Activated CD4-positive, CD25-positive, alpha-beta regulatory T cell treated with anti-CD3 and anti-CD28 coated beads, Interleukin-2, amount 50 U/mL, for 24 hours (primary cell): ENCODE data around the gene TAMM41.
"Not testable (repeated sequence)": the region's sequence is repeated elsewhere in the genome, so short reads cannot be mapped to it uniquely, and the experiment has no call there.

Source experiments
- ATAC-seq, 2 donors: fragments of 150-1000 bp; cut with Tn5 transposase; one replicate each; pipeline ENCODE4 v1.10.0; 2021; ENCODE audit warnings: mild to moderate bottlenecking in 1 of 2, moderate library complexity in 1 of 2

The TAMM41 gene

DNA sequence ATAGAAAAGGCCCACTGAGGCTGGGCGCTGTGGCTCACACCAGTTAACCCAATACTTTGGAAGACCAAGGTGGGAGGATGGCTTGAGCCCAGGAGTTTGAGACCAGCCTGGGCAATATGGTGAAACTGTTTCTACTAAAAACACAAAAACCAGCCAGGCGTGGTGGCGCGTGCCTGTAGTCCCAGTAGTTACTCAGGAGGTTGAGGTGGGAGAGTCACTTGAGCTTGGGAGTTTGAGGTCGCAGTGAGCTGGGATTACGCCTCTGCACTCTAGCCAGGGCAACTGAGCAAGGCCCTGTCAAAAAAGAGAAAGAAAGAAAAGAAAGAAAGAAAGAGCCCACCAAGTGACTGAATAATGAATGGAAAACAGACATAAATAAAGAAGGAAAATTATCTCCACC is 32.0 kb downstream of the TAMM41 start:
- ATAC-seq: no peak

DNA sequence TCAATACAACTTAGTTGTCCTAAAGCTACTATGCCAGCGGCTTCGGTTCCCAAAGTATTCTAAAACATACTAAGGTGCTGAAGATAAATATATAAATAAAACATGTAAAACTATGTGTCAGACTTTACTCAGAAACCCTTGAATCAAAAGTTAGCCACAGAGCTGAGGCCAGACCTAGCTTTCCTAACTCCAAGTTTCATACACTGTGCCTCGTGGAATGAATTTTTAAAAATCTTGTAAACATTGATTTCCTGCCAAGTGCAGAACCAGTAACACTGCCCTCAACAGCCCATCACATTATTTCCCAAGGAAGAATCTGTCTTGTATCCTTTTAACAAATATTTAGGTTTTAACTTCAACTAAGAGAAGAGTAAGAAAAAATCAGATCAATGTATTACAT is 36.4 kb downstream of the TAMM41 start:
- ATAC-seq: no peak

DNA sequence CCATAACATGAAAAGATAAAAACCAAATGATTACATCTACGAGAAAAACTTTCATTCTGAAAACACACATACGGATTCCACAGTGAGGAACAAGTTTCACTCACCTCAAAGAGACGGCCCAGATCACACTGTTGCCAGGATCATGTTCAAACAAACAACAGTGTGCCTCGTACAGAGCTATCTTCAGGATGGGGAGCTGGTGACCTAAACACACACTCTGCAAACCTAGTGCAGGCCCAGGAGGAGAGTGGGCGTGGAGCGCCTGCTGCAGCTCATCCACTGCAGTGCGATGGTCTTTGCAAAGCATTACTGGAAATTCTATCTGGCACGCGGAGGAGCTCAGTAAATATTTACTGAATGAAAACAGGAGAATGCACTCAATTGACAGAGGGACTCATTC is 38.5 kb downstream of the TAMM41 start:
- no peak for ATAC-seq

DNA sequence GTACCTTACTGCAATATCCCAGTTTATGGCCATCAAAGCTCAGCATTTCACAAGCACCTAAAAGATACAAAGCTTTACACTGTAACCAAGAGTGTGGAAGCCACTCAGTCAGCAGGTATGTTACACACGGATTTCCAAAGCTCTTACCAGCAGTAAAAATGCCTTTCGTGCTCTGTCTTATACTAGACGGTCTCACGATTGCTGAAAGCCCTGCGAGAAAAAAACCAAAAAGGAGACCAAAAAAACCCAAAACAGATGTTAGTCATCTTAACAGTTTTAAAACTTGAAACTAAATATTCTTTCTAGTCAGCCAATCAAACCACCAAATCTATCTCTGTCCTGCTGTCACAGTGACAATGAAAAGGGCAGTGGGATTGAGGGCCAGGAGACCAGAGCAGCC is 39.0 kb downstream of the TAMM41 start:
- ATAC-seq: no peak

DNA sequence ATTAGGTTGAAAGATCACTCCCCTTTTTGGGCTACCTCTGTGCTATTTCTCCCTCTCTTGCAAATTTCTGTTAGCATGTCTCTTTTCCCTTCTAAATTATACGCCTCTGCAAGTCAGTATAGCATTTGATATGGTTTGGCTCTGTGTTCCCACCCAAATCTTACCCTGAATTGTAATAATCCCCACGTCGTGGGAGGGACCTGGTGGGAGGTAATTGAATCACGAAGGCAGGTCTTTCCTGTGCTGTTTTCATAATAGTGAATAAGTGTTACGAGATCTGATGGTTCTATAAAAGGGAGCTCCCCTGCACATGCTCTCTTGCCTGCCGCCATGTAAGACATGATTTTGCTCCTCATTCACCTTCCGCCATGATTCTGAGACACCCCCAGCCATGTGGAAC is 41.0 kb downstream of the TAMM41 start:
- no peak for ATAC-seq

DNA sequence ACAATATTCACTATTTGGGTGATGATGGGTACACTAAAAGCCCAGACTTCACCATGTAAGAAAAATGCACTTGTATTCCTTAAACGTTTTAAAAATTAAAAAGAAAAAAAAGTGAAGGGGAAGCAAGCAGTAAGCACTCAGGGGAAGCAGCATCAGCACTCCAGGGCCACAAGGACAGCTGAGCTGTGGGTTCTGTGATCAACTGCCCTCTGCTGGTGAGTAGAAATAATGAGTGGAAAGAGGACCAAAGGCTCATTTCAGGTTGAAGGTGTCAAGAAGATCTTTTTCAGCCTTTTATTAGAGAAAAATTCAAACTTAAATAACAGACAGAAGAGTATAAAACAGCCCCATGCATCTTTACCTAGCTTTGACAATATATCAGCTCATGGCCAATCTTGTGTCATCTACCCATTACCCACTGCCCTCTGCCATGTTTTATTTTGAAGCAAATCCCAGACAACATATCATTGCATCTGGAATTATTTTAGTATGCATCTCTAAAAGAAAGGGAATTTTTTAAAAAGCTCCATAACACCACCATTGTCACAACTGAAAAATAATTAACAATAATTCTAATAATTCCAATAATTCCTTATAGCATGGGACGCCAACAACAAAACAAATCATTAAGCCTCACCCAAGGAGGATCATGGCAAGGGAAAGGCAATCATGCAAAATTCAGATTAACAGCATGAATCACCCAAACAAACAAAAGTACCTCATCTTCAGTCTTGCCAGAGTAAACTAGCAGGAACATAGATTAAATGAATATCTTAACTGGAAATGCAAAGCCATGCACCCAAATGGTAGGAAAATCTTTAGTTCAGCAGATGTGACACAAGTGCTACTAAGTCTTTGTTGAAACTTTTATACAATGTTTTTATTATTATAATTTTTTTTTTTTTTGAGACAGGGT is 42.5 kb downstream of the TAMM41 start:
- peak; percentile 51 to 53 for ATAC-seq

DNA sequence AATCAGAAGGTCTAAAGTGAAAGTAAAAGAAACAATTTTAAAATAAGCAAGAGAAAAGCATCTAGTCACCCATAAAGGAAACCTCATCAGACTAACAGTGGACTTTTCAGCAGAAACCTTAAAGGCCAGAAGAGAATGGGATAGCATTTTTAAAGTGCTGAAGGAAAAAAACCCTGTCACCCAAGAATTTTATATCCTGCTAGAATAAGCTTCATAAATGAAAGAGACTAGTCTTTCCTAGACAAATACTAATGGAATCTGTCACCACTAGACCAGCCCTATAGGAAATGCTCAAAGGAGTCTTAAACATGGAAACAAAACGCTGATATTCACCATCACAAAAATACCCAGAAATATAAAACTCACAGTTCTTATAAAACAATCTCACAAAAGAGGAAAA is 46.9 kb downstream of the TAMM41 start:
- no peak for ATAC-seq

DNA sequence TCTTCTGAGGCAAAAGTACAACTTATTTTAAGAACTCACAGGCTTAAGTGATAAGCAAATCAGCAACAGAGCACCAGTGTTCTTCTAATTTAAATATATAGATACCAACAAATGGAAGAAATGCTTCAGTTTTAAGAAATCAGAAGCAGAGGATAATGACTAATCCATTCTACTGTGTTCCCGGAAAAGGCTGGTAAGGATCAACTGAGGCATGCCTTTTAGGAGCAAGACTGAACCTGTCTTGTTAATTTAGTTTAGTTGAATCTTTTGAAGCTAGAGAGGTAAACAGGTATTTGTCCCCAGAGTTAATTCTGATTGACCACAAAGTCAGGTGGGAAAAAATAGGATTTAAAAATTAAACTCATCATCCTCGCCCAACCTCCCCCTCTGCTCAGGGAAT is 51.8 kb downstream of the TAMM41 start:
- ATAC-seq: no peak

DNA sequence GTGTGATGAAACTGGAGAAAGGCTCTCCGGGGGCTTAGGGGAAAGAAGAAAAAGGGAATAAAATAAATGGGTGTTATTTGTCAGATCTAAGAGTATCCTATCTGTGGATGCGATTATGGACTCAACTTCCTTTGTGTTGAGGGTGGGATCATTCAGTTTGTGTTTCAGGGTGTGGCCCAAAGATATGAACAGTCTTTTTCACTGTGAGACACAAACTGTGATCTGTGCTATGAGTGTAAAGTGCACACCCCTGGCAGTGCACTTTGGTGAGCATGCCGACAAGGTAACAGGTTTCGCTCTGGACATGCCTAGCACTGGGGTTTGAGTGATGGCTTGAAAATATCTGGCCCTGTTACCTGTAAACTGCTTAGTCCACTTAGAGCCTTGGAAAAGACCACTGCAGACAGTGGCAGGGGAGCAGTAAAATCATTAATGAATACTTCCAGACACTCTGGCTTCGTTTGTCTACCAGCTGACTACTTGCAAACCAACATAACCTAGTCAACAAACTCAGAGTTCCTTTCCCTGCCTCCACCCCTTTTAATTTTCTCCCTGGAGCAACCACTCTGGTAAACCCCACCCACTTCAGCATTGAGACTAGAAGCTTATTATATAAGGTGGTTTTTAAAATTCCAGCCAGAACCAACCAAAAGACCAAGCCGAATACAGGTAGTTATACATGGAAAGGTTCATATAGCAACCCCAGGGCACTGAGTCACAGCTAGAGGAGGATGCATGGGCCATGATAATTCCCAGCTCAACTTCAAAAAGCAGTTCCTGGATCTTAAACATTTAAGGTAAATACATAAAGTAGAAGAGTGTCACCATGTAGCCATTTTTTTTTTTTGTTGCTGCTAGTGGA is 55.1 kb downstream of the TAMM41 start:
- no peak for ATAC-seq

DNA sequence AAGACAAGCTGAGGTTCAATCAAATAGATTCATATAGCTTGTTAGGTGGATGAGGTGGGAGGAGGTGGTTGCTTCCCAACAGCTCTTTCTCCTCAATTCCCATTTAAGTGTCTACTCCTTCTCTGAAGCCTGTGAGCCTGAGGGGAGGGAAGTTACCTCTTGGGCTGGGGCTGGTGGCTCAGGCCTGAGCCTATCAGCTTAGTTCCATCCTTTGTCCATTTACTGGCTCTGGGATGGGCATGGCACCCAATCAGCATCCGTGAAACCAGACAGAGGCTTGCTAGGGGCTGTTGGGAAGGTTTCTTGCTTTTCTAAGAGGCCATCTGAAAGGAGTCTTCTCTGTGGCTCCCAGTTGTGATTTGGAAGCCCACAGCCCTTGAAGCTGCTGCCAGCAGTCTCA is 57.3 kb downstream of the TAMM41 start:
- ATAC-seq: no peak

DNA sequence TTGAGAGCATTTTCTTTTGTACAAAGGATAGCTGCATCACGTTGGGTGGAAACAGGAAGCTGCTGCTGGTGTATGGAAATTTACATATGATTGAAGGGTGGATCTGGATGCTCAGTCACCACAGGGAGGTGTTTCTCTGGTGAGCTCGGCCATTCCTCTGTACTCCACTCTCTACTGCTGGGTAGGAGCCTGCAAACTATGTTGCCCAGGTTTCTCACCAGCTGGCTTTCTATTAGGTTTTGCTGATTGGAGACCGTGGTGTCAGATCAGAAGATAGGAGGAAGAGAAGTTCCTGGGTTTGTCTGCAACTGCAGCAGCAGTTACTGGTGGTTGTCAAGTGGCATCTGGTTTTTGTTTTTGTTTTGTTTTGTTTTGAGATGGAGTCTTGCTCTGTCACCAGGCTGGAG is 61.7 kb downstream of the TAMM41 start:
- peak; percentile 48 to 64 for ATAC-seq

DNA sequence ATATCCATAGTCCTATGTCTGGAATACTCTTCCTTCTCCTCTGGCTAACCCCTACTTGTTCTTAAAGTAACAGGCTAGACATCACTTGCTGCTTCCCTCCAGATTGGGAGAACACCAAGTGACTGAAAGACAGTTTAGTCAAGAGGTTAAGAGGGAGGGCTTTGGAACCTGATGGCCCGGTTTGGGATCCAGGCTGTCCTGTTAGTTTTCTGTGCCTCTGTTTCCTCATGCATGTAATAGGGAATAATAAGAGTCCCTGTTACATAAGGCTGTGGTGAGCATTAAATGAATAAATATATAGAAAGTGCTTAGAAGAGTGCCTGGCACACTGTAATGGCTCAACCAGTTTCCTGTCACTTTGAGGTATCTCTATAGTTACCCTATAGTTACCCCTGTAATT is 66.3 kb downstream of the TAMM41 start:
- ATAC-seq: no peak

DNA sequence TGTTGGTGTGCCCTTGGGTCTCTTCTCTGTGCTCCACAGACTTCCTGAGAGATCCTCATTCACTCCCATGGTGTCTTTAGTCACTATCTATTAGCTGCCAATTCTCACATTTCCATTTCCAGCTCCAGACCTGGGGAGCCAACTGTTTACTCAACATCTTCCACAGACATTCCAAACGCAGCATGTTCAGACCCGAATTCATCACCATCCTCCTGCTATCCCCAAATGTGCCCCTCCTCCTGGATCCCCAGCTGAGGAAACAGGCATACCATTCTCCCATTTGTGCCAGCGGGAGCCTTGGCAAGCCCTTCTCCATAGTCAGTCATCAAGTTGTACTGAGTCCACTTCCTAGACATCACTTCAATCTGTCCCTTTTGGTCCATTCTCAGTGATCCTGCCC is 67.1 kb downstream of the TAMM41 start:
- no peak for ATAC-seq

DNA sequence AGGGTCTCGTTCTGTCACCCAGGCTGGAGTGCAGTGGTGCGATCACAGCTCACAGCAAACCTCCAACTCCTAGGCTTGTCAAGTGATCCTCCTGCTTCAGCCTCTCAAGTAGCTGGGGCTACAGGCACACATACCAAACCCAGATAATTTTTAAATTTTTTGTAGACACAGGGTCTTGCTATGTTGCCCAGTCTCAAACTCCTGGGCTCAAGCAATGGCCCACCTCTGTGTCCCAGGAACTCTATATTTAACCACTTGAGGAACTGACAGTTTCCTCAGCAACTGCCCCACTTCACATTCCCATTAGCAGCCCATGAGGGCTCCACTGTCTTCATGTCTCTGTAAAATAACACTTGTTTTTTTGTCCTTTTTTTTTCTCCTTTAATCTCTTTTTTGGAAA is 68.4 kb downstream of the TAMM41 start:
- ATAC-seq: no peak

DNA sequence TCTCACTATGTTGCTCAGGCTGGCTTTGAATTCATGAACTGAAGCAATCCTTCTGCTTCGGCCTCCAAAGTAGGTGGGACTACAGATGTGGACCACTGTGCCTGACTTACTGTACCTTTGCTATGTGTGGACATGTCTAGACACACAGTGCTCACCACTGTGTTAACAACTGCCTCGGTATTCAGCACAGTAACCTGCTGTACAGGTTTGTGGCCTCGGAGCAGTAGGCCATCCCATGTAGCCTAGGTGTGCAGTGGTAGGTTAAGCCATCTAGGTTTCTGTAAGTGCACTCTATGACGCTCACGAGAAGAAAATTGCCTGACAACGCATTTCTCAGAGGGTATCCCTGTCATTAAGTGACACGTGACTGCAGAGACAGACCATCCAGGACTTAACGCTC is 70.3 kb downstream of the TAMM41 start:
- ATAC-seq: no peak

DNA sequence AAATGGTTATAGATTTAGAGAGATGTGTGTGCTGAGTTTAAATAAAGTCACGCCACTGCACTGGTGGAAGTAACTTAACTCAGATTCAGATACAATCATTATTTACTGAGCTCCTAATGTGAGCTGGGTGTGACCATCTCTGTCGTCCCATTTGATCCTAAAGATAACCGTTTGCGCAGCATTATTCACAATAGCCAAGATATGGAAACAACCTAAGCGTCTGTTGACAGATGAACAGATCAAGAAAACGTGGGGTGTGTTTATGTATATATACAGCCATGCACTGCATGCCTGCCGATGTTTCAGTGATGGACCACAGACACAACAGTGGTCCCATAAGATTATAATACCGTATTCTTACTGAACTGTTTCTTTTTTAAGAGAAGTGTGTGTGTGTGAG is 71.2 kb downstream of the TAMM41 start:
- ATAC-seq: no peak

DNA sequence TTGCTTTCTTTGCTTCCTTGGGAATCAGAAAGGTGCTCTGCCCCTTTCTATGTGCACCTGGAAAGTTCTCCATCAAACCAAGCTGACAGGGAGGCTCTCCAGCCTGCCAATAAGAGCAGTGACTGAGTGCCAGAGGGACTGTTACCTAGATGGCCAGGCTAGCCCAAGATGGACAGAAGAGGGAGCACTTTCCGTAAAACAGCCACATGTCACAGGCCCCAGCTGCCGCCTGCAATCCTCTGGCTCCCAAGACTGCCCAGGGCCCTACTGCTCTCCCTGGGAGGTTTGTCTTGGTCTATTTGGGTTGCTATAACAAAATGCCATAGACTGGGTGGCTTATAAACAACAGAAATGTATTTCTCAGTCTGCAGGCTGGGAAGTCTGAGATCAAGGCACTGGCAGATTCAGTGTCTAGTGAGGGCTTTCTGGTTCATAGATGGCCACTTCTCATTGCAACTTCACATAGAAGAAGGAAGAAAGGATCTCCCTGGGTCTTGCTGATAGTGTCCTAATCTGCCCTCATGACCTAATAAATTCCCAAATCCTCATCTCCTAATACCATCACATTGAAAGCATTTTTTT is 72.3 kb downstream of the TAMM41 start:
- no peak for ATAC-seq

DNA sequence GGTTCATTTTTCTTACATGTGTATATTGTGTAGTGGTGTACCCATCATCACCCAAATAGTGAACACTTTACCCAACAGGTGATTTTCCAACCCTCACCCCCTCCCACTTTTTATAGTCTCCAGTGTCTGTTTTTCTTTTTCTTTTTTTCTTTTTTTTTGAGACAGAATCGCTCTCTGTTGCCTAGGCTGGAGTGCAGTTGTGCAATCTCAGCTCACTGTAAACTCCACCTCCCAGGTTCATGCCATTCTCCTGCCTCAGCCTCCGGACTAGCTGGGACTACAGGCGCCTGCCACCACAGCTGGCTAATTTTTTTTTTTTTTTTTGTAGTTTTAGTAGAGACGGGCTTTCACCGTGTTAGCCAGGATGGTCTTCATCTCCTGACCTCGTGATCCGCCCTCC is 74.8 kb downstream of the TAMM41 start:
- not testable (repeated sequence) for ATAC-seq

DNA sequence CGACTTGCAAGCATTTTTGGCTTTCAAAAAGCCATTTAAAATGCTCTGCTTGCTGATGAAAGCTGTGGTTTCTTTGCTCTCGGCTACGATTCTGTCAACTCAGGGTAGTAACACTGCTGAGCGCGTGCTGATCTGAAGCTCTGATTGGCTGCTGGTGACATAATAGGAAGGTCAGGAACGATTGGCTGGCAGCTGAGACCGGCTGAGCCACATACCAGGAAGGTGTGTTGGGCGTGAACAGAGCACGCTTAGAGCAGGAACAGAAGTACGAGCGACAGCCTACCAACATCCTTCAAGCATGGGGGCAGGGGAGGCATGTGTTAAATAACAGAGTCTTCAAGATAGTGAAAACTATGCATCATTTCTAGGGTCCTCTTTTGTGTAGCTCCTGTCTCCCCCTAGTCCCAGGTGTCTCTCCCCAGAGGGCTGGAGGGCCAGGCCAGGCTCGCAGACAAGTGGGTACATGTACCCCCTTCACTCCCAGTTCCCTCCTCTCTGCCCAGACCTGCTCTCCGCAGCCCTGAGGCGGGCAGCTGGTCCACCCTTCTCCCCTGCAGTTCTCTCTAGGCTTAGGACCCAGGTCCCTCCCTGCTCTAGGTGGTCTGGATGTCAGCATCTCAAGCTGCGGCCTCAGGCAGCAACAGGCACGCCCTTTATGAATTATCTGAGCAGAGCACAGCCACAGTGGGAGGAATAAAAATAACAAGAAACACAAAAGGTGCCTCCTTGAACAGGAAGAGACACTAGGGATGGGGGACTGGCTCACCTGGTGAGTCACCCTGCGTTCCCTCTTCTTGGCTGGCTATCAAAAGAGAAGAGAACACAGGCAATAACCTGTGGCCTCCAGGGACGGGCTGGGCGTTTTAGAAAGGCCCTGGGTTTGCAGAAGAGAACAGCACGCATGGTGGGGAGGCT is 76.0 kb downstream of the TAMM41 start:
- ATAC-seq: peak; percentile 100

DNA sequence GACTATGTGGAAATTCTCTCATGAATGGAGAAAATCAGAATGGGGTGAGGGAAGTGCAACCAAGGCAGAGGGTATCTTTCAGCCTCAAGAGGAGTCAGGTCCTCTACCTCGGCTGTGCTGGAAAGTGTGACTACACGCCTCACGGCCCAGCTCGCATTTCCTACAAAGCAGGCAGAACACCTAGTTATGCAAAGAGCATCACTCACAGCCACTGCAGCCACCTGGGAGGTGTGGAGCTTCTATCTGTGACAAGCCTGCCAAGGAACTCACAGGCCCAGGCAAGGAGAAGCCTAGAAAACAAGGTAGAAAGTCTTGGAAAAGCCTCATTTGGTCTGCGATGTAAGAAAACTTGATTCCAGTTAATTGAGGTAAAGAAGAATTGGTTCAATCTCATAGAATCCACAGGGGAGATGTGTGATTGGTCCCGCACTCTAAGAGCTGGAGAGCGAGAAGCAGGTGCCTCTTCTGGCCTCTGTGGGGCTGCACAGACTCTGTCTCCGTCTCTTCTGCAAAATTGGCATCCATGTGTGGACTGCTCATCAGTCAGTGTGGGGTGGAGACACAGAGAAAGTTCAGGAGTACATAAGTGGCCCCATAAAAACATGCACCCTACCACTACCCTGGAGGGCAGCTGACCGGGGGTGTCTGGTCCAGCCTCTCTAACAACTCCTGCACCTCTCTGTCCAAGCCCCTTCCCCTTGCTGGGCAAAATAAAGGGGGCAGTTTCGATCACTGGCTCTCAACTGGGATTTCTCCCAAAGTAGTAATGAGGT is 76.8 kb downstream of the TAMM41 start:
- peak in 1 of 2 donors; percentile 2 for ATAC-seq

DNA sequence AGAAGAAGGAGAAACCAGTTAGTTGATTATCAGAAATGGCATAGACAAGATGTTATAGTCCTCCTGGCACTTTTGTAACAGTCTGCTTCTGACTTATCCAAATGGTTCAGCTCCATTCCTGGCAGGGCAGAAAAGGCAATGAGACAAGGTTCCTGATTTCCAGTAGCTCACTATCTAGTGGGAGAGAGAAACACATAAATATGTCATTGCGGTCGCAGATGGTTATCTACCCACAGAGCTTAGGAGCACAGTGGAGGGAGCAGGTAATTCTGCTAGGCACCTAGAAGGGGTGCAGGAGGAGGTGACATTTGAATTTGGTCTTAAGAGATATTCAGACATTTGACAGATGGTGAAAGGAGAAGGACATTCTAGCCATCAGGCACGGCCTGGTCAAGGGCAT is 78.1 kb downstream of the TAMM41 start:
- no peak for ATAC-seq

DNA sequence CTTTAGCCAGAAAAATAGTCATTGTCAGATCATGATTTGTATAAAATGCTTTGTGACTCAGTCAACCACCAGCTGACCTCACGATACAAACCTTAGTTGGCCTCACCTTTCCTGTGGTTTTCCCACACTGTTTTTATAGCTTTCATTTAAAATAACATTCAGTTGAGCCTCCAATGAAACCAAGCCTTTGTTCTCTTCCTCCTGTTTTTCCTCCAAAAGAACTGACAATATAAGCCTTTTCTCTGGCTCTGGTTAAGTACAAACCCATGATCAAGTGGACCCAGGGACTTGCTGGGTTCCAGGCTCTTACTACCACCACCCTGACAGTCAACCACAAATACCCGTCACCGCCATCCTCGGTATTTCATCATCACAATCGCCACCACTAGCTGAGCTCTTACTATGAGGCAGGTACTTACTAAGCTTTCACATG is 81.7 kb downstream of the TAMM41 start:
- ATAC-seq: peak in 1 of 2 donors; percentile 45
